ENCODE measurements around the gene SART3. TPM values are rescaled to one million over a fixed set of nuclear protein-coding genes. Genes with fewer than 3 reads are reported as not detected.

SART3 gene
- total and polyA plus RNA-seq, 10 of the 15 experiments (the other 5 are each of a cell fraction or from before 2014, with no cell fraction given): 8.8 to 179 (median 54.9) TPM

DNA sequence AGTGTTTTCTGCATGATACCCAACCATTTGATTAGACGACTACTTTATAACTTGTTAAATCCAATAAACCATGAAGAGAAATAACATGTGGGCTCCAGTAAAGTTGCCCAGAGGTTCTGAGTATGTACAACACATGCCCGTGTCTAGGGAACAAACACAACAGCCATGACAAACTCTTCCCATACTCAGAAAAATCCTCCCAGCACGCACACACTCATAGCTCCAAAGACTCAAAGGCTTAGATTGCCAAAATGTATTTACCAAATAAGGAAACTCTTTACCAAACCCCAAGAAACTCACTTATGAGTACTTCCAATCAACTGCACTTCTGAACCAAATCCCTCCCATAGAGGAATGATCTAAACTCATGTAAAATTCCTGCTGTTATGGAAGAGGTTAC is 17.3 kb downstream of the SART3 start (continued):
- TF ChIP-seq, protein P1, sequence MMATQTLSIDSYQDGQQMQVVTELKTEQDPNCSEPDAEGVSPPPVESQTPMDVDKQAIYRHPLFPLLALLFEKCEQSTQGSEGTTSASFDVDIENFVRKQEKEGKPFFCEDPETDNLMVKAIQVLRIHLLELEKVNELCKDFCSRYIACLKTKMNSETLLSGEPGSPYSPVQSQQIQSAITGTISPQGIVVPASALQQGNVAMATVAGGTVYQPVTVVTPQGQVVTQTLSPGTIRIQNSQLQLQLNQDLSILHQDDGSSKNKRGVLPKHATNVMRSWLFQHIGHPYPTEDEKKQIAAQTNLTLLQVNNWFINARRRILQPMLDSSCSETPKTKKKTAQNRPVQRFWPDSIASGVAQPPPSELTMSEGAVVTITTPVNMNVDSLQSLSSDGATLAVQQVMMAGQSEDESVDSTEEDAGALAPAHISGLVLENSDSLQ (IDR thresholded peaks at IDR 0.05): no peak
- TF ChIP-seq NR2C1 (IDR thresholded peaks at IDR 0.05) (no peak), CEBPB (IDR thresholded peaks at IDR 0.05; ENCODE audit: borderline replicate concordance in 1 of 2, low read depth in 2 of 2, low read length in 2 of 2) (no peak), ZNF24 (IDR thresholded peaks at IDR 0.05) (no peak), FOXK2 (IDR thresholded peaks at IDR 0.05) (no peak), SUPT20H (IDR thresholded peaks at IDR 0.05; ENCODE audit: borderline replicate concordance, control insufficient read depth, low read depth, low read length) (no peak)
- TF ChIP-seq, protein P2, sequence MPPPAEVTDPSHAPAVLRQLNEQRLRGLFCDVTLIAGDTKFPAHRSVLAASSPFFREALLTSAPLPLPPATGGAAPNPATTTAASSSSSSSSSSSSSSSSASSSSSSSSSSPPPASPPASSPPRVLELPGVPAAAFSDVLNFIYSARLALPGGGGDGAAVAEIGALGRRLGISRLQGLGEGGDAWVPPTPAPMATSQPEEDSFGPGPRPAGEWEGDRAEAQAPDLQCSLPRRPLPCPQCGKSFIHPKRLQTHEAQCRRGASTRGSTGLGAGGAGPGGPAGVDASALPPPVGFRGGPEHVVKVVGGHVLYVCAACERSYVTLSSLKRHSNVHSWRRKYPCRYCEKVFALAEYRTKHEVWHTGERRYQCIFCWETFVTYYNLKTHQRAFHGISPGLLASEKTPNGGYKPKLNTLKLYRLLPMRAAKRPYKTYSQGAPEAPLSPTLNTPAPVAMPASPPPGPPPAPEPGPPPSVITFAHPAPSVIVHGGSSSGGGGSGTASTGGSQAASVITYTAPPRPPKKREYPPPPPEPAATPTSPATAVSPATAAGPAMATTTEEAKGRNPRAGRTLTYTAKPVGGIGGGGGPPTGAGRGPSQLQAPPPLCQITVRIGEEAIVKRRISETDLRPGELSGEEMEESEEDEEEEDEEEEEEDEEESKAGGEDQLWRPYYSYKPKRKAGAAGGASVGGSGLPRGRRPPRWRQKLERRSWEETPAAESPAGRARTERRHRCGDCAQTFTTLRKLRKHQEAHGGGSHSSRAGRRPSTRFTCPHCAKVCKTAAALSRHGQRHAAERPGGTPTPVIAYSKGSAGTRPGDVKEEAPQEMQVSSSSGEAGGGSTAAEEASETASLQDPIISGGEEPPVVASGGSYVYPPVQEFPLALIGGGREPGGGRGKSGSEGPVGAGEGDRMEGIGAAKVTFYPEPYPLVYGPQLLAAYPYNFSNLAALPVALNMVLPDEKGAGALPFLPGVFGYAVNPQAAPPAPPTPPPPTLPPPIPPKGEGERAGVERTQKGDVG (CRISPR knock-in tag; IDR thresholded peaks at IDR 0.05): no peak

DNA sequence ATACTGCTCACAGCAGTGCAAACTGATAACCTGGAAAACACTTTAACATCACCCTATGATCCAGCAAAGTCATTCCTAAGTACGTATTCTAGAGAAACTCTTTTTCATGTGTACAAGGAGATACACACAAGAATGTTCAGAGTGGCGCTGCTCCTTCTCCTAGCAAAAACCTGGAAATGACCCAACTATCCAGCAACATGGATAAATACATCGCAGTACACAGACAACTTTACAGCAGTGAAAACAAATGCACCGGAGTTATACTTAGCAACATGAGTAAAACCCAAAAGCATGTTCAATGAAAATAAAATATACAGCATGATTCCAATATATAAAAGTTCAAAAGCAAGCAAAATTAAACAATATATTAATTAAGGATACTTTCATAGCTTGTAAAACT is 18.7 kb downstream of the SART3 start:
- intact Hi-C loops (cut with micrococcal nuclease; ENCODE audit: unreplicated experiment): no loop called here
- Histone ChIP-seq H3K9me3 (replicated peaks; ENCODE audit: control insufficient read depth, insufficient read depth, low read length) (no peaks in the 10 kb centered on the region), H3K79me2 (ENCODE audit: control insufficient read depth, insufficient read depth, low read length) (peaks cover 55% of the 10 kb centered on the region), H3K4me1 (ENCODE audit: control insufficient read depth, insufficient read depth, low read length) (peaks cover 23% of the 10 kb centered on the region), H3K4me2 (ENCODE audit: control insufficient read depth, insufficient read depth) (peak overlapping the region; percentile 84), H3K27ac (ENCODE audit: control insufficient read depth, insufficient read depth) (peak overlapping the region; percentile 88; the same call in 1 of the 2 replicates), H3K36me3 (ENCODE audit: control insufficient read depth in 2 of 2, insufficient read depth in 2 of 2, low read length in 1 of 2) (peaks cover 16 to 57% of the 10 kb centered on the region in 2 experiments), H3K9ac (ENCODE audit: control insufficient read depth, insufficient read depth, low read length) (no peak overlapping the region), H2AFZ (ENCODE audit: control insufficient read depth, low read depth, low read length) (no peak overlapping the region), H4K20me1 (ENCODE audit: control insufficient read depth, insufficient read depth) (no peaks in the 10 kb centered on the region), H3K4me3 (no peak overlapping the region), H3K27me3 (replicated peaks in 1 of 2; ENCODE audit: control insufficient read depth in 2 of 2, insufficient read depth in 2 of 2, low read length in 1 of 2) (no peaks in the 10 kb centered on the region)
- ChIA-PET POLR2A (interaction anchor here (0.6 to 2.0 kb wide), 4 partner anchors 14 to 76 kb away, joined by 5 to 8 read pairs (median 6); partner anchors contain the start of gene ISCU), RAD21 (ENCODE audit: unreplicated experiment) (interaction anchor here (2.6 to 2.7 kb wide), 3 partner anchors 18 to 75 kb away, joined by 10 to 13 read pairs (median 11); partner anchors contain the start of gene SART3), SMC1A (ENCODE audit: uncharacterized antibody, unreplicated experiment) (interaction anchor here (0.9 to 1.4 kb wide), 2 partner anchors 28 to 118 kb away, joined by 3 read pairs; no protein-coding TSS in a partner anchor), CTCF (interaction anchor here (1.4 to 2.2 kb wide), 4 partner anchors 11 to 26 kb away, joined by 3 to 9 read pairs (median 4); partner anchors contain the start of gene ISCU)
- no peak for FAIRE-seq
- DNase-seq (ENCODE audit: low read depth, low spot score): no peak
- ATAC-seq: no peak
- in situ Hi-C loops (cut with MboI): no loop called here
- no TSS peak for BruUV-seq (replicated peaks)
- 97% methylated on average over 4 of the region's 4 CpGs for WGBS (ENCODE audit: insufficient coverage, insufficient replicate concordance, low lambda C conversion rate, missing lambda C conversion rate)
- no peak for TF ChIP-seq RFX5 (IDR thresholded peaks at IDR 0.05; ENCODE audit: low read depth, low read length)
- TF ChIP-seq ZNF207 (IDR thresholded peaks at IDR 0.05; ENCODE audit: borderline replicate concordance): no peak
- TF ChIP-seq, protein P3, sequence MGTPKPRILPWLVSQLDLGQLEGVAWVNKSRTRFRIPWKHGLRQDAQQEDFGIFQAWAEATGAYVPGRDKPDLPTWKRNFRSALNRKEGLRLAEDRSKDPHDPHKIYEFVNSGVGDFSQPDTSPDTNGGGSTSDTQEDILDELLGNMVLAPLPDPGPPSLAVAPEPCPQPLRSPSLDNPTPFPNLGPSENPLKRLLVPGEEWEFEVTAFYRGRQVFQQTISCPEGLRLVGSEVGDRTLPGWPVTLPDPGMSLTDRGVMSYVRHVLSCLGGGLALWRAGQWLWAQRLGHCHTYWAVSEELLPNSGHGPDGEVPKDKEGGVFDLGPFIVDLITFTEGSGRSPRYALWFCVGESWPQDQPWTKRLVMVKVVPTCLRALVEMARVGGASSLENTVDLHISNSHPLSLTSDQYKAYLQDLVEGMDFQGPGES (IDR thresholded peaks at IDR 0.05): no peak
- TF ChIP-seq, protein P4, sequence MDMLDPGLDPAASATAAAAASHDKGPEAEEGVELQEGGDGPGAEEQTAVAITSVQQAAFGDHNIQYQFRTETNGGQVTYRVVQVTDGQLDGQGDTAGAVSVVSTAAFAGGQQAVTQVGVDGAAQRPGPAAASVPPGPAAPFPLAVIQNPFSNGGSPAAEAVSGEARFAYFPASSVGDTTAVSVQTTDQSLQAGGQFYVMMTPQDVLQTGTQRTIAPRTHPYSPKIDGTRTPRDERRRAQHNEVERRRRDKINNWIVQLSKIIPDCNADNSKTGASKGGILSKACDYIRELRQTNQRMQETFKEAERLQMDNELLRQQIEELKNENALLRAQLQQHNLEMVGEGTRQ (IDR thresholded peaks at IDR 0.05; ENCODE audit: borderline replicate concordance, low read depth, low read length): no peak
- no peak for TF ChIP-seq IRF4 (IDR thresholded peaks at IDR 0.05; ENCODE audit: low read depth, low read length)
- TF ChIP-seq PAX5 (IDR thresholded peaks at IDR 0.05; ENCODE audit: borderline replicate concordance, low read depth, low read length): no peak
- no peak for TF ChIP-seq BMI1 (IDR thresholded peaks at IDR 0.05; ENCODE audit: borderline replicate concordance)
- no peak for TF ChIP-seq RBBP5 (conservative IDR thresholded peaks at IDR 0.05)

All from GM12878 (cell line).